HUES64 (cell line): ENCODE data around the gene SLC23A1.
"Not testable (repeated sequence)": the region's sequence is repeated elsewhere in the genome, so short reads cannot be mapped to it uniquely, and the experiment has no call there.

Experiments used
- H3K27ac ChIP-seq: 2 replicates; pipeline ENCODE4 v1.7.0; 2013; ENCODE audit warnings: low read depth, low read length, inconsistent platforms
- H3K27me3 ChIP-seq: 2 replicates; pipeline ENCODE4 v1.6.1; 2013; ENCODE audit warnings: mild to moderate bottlenecking, low read length; ENCODE audit not compliant: insufficient read depth
- H3K36me3 ChIP-seq: 2 replicates; pipeline ENCODE4 v1.6.1; 2013; ENCODE audit warnings: mild to moderate bottlenecking, low read length; ENCODE audit not compliant: insufficient read depth
- H3K4me1 ChIP-seq: 2 replicates; pipeline ENCODE4 v1.6.1; 2013; ENCODE audit warnings: mild to moderate bottlenecking, low read length, moderate library complexity; ENCODE audit not compliant: insufficient read depth
- H3K4me3 ChIP-seq: 2 replicates; pipeline ENCODE4 v1.5.1; 2013; ENCODE audit warnings: mild to moderate bottlenecking, low read length, moderate library complexity
- H3K9ac ChIP-seq: 2 replicates; pipeline ENCODE4 v1.6.1; 2013; ENCODE audit warnings: mild to moderate bottlenecking, low read depth, low read length
- H3K9me3 ChIP-seq: 2 replicates; pipeline ENCODE4 v1.6.1; 2013; ENCODE audit warnings: low read depth, low read length; ENCODE audit not compliant: insufficient read depth
- WGBS: fragments of 150-250, 120-280 bp; methylation state at CpG from one replicate; pipeline ENCODE4 v1.1.7; 2013; ENCODE audit warnings: missing lambda C conversion rate; 5-methylcytosine and 5-hydroxymethylcytosine counted together

SLC23A1 gene

DNA sequence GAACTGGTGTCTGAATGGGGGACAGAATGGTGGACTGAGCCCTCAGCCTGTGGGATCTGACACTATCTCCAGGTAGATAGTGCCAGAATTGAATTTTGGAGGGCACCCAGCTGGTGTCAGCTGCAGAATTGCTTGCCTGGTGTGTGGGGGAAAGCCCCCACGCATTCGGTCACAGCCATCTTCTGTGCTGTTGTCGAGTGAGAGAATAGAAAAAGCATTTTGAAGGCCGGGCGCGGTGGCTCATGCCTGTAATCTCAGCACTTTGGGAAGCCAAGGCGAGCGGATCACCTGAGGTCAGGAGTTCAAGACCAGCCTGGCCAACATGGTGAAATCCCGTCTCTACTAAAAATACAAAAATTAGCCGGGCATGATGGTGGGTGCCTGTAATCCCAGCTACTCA lies 3.9 kb upstream of the SLC23A1 start:
- H3K9me3 ChIP-seq, H3K27me3 ChIP-seq, H3K9ac ChIP-seq, H3K4me3 ChIP-seq, H3K27ac ChIP-seq, H3K36me3 ChIP-seq, H3K4me1 ChIP-seq: not testable (repeated sequence)
- WGBS, result 92% methylated on average over 9 of the region's 10 CpGs

DNA sequence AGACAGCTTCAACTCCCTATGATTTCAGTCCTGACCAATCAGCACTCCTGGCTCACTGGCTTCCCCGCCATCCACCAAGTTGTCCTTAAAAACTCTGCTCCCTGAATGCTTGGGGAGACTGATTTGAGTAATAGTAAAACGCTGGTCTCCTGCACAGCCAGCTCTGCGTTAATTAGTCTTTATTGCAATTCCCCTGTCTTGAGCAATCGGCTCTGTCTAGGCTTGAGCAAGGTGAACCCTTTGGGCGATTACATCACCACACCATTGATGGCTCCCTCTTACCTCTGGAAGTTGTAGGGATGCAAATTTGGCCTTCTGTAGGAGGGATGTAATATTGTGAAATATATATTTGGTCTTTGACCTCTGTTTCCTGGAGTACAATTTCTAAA lies 2.9 kb upstream of the SLC23A1 start:
- H3K4me1 ChIP-seq, result peaks cover 7% of the 10 kb centered on the region
- no peak overlapping the region for H3K9ac ChIP-seq
- no peaks in the 10 kb centered on the region for H3K9me3 ChIP-seq
- no peaks in the 10 kb centered on the region for H3K36me3 ChIP-seq
- no peak overlapping the region for H3K27ac ChIP-seq
- H3K4me3 ChIP-seq, result no peak overlapping the region
- WGBS, result 83% methylated on average over 4 of the region's 5 CpGs
- no peaks in the 10 kb centered on the region for H3K27me3 ChIP-seq

DNA sequence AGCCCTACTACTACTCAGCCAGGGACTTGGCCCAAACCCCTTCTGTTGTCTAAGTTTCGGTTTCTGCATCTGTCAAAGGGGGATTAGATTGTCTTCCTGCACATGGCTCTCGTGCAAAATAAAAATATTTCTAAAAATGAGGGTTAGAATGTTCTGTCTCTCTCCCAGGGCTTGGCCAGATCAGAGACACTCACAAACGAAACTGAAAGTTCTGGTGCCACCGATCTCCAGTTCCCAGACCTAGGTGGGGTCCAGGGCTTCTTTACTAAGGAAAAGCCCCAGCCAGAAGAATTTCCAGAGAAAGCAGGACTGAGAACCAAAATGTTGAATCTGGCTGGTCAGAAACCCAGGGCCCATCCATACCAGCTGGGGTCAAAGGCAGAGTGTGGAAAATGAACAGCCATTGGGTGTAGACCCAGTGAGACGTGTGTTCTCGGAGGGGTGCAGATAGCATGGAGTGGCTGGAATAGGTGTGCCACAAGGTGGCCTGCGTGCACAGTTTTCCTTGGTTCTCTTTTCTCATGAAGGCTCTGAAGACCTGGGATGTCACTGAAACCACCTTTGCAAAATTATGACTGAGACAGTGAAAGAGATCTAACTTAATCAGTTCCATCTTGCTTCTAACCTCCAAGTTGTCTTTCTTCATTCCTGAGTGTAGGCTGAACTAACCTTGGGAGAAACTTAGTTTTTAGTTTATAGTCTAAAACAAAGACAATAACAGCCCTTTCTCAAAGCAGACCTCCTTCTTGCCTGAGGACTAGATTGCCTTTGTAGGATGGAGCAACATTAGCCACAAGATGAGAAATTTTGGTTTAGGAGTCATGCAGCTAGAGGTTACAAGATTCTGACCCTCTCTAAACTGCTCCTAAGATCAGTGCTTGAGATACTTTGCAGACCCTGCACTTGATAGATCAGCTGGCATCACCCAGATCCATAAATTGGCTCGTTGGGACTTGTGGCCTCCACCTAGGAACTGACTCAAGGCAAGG lies 2.3 kb upstream of the SLC23A1 start:
- Histone ChIP-seq H3K27me3 (no peaks in the 10 kb centered on the region), H3K27ac (no peak overlapping the region), H3K9ac (no peak overlapping the region), H3K36me3 (no peaks in the 10 kb centered on the region), H3K4me3 (no peak overlapping the region), H3K9me3 (no peaks in the 10 kb centered on the region), H3K4me1 (peaks cover 7% of the 10 kb centered on the region)
- 86% methylated on average over 8 of the region's 8 CpGs for WGBS

DNA sequence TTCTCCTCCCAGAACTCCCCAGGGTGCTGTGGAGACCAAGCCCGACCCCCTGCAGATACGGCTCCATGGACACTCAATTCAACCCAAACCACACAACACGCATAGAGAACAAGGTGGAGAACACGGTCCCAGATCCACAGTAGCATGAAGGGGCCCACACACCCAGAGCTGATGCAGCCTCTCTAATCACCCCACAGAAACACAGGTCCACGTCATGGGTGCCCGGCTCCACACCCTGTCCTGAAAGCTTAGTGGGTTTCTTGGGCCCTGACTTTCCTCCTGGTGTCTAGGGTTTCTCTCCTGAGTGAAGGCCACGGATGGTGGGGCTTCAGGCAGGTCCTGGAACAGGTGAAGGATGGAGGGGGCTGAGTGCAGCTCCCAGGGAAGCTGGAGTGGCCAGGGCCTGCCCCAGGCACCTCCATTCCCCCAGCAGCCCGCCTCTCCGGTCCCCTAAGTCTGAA lies 1.5 kb upstream of the SLC23A1 start:
- Histone ChIP-seq H3K36me3 (no peaks in the 10 kb centered on the region), H3K4me3 (no peak overlapping the region), H3K27ac (no peak overlapping the region), H3K4me1 (peaks cover 7% of the 10 kb centered on the region), H3K9ac (no peak overlapping the region), H3K9me3 (no peaks in the 10 kb centered on the region), H3K27me3 (no peaks in the 10 kb centered on the region)
- 91% methylated on average over 9 of the region's 9 CpGs for WGBS

DNA sequence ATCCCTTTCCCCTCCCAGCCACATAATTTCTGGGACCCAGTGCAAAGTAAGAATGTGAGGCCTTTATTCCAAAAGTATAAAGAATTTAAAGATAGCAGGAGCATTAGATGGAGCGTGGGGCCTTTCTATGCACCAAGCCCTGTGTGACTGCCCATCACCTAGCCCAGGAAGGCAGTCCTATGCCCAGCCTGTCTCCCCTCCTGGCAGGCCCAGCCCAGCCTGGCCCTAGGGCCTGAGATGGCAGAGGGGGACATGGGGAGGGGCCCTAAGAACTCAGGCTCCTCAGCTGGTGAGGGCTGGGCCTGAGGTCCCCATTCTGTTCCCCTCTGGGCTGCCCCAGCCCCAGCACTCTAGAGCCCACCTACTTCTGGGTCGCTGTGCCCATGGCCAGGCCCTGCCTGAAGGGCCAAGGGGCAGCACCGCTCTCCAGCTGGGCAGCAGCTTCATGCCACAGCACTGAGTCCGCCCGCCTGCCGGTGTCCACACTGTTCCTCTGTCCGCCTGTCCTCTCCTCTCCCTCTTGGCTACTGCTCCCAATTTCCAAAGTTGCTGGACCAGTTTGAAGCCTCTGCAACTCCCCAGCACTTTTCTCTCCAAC lies 995 bp upstream of the SLC23A1 start:
- Histone ChIP-seq H3K4me3 (no peak overlapping the region), H3K9me3 (no peaks in the 10 kb centered on the region), H3K36me3 (no peaks in the 10 kb centered on the region), H3K27me3 (no peaks in the 10 kb centered on the region), H3K9ac (no peak overlapping the region), H3K4me1 (peaks cover 7% of the 10 kb centered on the region), H3K27ac (no peak overlapping the region)
- 81% methylated on average over 7 of the region's 7 CpGs for WGBS

DNA sequence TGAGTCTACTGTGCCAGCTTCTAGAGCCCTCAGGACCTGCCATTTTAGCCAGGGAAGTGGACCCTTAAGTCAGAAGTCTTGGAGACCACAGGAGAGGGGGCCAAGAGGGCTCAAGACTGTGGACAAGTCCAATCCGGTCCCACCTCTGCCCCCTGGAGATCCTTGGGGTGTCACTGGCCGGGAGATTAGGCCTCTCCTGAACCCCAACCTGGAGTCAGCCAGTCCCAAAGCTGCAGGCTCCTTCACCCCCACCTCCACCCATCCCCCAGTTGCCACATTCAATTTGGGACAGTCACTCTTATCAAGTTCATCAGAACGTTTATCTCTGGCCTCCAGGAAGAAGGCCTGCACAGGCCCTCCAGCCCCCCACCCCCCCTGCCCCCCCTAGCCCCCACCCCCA lies 290 bp downstream of the SLC23A1 start:
- Histone ChIP-seq H3K9me3 (no peaks in the 10 kb centered on the region), H3K4me1 (no peaks in the 10 kb centered on the region), H3K9ac (no peak overlapping the region), H3K27ac (no peak overlapping the region), H3K4me3 (no peak overlapping the region), H3K27me3 (no peaks in the 10 kb centered on the region), H3K36me3 (no peaks in the 10 kb centered on the region)
- WGBS, result 87% methylated on average over 3 of the region's 3 CpGs

DNA sequence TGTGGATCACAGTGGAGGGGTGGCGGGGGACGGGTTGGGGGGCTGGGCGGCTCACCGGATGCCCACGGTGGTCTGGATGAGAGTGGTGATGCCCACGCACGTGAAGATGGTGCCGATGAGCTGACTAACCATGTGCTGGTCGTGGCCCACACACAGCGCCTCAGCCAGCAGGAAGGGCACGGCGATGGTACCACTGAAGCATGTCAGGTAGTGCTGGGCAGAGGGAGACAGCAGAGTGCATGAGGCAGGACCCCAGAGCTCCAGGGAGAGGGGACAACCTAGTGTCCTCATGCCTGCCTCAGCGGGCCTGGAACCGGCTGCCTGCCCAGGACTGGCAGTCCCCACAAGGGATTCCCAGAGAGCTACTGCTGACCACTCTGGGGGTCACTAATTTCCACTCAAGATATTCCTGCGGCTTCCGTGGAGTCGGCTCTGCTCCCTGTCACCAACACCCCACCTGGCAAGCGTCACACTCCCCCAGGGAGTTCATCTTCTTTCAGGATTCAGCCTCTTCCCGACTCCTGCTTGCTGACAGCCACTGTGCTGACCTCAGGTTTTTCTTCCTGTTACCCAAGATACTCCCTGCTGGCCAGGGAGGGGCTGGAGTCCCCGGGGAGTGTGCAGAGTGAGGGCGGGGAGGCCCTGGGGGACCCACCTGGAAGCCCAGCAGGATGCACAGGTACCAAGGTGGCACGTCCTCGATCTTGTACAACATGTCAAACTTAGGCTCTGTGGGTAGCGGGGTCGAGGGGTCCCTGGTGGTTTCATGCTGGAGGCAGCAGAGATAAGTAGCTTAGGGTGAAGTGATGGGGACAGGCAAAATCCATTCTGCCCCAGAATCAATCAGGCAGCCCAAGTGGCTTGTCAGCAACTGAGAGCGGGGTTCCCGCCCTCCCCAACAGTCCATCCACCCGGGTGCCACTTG lies 998 bp downstream of the SLC23A1 start:
- no peaks in the 10 kb centered on the region for H3K4me1 ChIP-seq
- H3K27ac ChIP-seq, result no peak overlapping the region
- no peaks in the 10 kb centered on the region for H3K36me3 ChIP-seq
- no peaks in the 10 kb centered on the region for H3K9me3 ChIP-seq
- H3K27me3 ChIP-seq, result no peaks in the 10 kb centered on the region
- 90% methylated on average over 28 of the region's 28 CpGs for WGBS
- H3K9ac ChIP-seq, result no peak overlapping the region
- H3K4me3 ChIP-seq, result no peak overlapping the region

DNA sequence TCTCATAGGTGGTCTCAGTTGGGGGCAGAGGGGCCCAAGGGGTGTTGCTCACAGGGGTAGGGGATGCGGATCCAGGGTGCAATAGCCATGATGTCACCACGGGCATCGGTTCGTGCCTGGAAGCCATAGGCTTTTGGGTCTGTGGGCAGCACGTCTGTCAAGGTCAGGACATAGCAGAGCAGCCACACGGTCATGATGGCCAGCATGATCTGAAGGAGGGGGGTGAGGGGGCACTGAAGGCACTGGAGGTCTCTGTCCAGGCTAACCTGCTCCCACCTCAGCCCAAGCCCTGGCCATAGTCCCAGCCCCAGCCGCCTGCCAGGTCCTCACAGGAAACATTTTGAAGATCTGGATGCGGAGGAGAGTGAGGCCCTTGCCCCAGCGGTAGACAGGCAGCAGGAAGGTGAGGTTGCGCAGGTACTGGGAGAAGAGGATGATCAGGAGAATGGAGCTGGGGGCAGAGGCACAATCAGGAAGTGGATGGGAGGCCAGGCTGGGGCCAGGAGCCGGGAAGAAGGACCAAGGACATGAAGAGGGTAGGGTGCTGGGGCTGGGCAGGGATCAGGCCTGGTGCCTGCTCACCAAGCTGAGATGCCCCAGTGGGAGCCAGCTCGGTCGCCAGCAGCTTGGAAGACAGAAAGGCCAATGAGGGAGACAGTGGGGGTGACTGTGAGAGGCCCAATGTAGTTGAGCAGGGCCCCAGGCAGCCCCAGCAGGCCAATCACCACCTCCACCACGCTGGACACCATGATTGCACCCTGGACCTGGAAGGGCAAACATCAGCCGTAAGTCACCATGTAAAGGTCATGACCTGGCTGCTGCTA lies 3.3 kb downstream of the SLC23A1 start:
- 95% methylated on average over 15 of the region's 15 CpGs for WGBS
- Histone ChIP-seq H3K4me1 (no peaks in the 10 kb centered on the region), H3K36me3 (no peaks in the 10 kb centered on the region), H3K9ac (no peak overlapping the region), H3K4me3 (no peak overlapping the region), H3K27ac (no peak overlapping the region), H3K9me3 (no peaks in the 10 kb centered on the region), H3K27me3 (no peaks in the 10 kb centered on the region)

DNA sequence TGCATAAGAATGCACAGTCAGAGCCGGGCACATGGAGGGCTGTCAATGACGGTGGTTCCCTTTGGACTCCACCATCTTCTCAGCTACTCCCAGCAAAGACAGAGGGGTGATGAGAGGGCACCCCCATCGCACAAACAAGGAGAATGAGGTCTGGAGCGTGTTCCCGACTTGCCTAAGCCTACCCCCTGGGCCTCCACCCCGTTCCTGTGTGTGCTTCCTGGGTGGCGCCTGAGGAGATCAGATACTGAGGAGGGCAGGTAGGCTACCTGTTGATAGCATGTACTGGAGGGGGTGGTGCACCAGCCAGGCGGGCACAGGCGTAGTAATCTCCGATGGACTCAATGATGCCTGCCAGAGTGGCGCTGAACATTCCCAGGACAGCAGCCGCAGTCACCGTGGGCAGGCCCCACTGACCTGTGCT lies 4.1 kb downstream of the SLC23A1 start:
- Histone ChIP-seq H3K4me3 (no peak overlapping the region), H3K27ac (no peak overlapping the region), H3K9ac (no peak overlapping the region), H3K9me3 (no peaks in the 10 kb centered on the region), H3K27me3 (no peaks in the 10 kb centered on the region), H3K4me1 (no peaks in the 10 kb centered on the region), H3K36me3 (no peaks in the 10 kb centered on the region)
- 95% methylated on average over 13 of the region's 13 CpGs for WGBS

DNA sequence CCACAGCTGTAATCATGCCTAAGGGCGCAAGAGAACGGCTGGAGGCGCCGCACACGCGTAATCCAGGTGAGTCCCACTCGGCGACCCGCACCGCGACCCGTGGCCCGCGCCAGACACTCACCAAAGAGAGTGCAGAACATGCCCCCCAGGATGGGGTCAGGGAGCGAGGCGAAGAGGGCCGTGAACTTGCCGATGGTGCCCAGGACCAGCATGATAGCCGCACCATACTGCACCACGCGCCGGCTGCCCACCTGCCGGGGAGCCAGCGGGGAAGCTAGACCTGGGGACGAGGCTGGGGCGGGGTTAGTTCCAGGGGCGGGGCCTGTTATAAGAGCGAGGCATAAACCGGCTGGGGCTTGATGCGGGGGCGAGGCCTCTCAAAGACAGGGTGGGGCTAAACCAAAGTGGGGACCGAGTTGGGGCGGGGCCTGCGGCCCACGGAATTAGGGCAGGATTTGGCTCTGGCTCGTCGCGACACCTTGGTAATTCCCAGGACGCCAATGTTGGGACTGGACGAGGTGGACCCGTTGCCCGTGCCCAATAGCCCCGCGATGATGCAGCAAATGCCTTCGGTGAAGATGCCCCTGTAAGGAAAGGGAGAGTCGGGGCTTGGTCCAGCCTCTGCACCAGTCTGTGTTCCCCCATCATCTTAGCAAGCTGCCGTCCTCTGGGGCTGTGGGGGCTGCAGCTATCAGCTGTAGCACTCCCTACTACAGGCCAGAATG lies 4.8 kb downstream of the SLC23A1 start:
- no peak overlapping the region for H3K27ac ChIP-seq
- H3K4me3 ChIP-seq, result no peak overlapping the region
- H3K9me3 ChIP-seq, result no peaks in the 10 kb centered on the region
- H3K27me3 ChIP-seq, result no peaks in the 10 kb centered on the region
- H3K9ac ChIP-seq, result no peak overlapping the region
- H3K4me1 ChIP-seq, result no peaks in the 10 kb centered on the region
- 90% methylated on average over 47 of the region's 47 CpGs for WGBS
- no peaks in the 10 kb centered on the region for H3K36me3 ChIP-seq
